GM19023 (cell line): ENCODE data around the gene RUNX1.

ENCODE experiments used
- ATAC-seq: cut with Tn5 transposase; IDR thresholded peaks from one replicate; pipeline ENCODE4 v1.9.1; 2021; ENCODE audit warnings: mild to moderate bottlenecking, moderate library complexity; ENCODE audit not compliant: unreplicated experiment

The RUNX1 gene

GRCh38 chr21:35048706-35049617 is at the start of gene RUNX1:
TSS of gene RUNX1 (minus strand) at chr21:35049302.
- ATAC-seq = peak; percentile 65

GRCh38 chr21:35097525-35097924 is 48.4 kb upstream of the RUNX1 start:
- no peak for ATAC-seq

- no peak for ATAC-seq
These were observed 47.9 kb upstream of the RUNX1 start for GRCh38 chr21:35096959-35097358.

GRCh38 chr21:35095859-35096291 is 46.8 kb upstream of the RUNX1 start:
- no peak for ATAC-seq

- no peak for ATAC-seq
These were observed 44.4 kb upstream of the RUNX1 start for GRCh38 chr21:35093514-35093913.

GRCh38 chr21:35091496-35091895 is 42.4 kb upstream of the RUNX1 start:
- no peak for ATAC-seq

GRCh38 chr21:35090403-35090802 is 41.3 kb upstream of the RUNX1 start:
- ATAC-seq = no peak

GRCh38 chr21:35088319-35088771 is 39.2 kb upstream of the RUNX1 start:
- no peak for ATAC-seq

- no peak for ATAC-seq
These were observed 37.3 kb upstream of the RUNX1 start for GRCh38 chr21:35086357-35086756.

GRCh38 chr21:35084869-35085268 is 35.8 kb upstream of the RUNX1 start:
- no peak for ATAC-seq

GRCh38 chr21:35083246-35083645 is 34.1 kb upstream of the RUNX1 start:
- ATAC-seq = no peak

- no peak for ATAC-seq
These were observed 32.8 kb upstream of the RUNX1 start for GRCh38 chr21:35081861-35082260.

- ATAC-seq = no peak
These were observed 30.1 kb upstream of the RUNX1 start for GRCh38 chr21:35079181-35079580.

GRCh38 chr21:35077975-35078374 is 28.9 kb upstream of the RUNX1 start:
- ATAC-seq = no peak

GRCh38 chr21:35077466-35077865 is 28.4 kb upstream of the RUNX1 start:
- ATAC-seq = no peak

GRCh38 chr21:35075546-35075945 is 26.4 kb upstream of the RUNX1 start:
- ATAC-seq = no peak

GRCh38 chr21:35072960-35073359 is 23.9 kb upstream of the RUNX1 start:
- no peak for ATAC-seq

GRCh38 chr21:35072557-35072956 is 23.5 kb upstream of the RUNX1 start:
- no peak for ATAC-seq

- ATAC-seq = no peak
These were observed 22.2 kb upstream of the RUNX1 start for GRCh38 chr21:35071347-35071746.

- ATAC-seq = no peak
These were observed 21.3 kb upstream of the RUNX1 start for GRCh38 chr21:35070436-35070835.

GRCh38 chr21:35066824-35067223 is 17.7 kb upstream of the RUNX1 start:
- no peak for ATAC-seq

- ATAC-seq = no peak
These were observed 14.5 kb upstream of the RUNX1 start for GRCh38 chr21:35063428-35064172.
